MM.1S (cell line): ENCODE results near the gene TKFC.
A peak's percentile ranks its signal among the peaks of the same experiment; 100 is the strongest.

Source experiments
- DNase-seq: peaks from one replicate; pipeline ENCODE4 v3.0.0-alpha.2; 2015
- H2AFZ ChIP-seq: fragments of 300-600 bp; sonication (generic); 2 replicates; pipeline ENCODE4 v1.6.0; 2016; ENCODE audit warnings: antibody characterized with exemption, low read length
- H3F3A ChIP-seq: fragments of 300-600 bp; sonication (generic); 2 replicates; pipeline ENCODE4 v1.6.1; 2016; ENCODE audit warnings: mild to moderate bottlenecking, antibody characterized with exemption, low read length, moderate library complexity, mixed read lengths; ENCODE audit not compliant: insufficient read depth
- H3K27ac ChIP-seq: fragments of 300-600 bp; sonication (generic); 2 replicates; pipeline ENCODE4 v1.5.1; 2016; ENCODE audit warnings: mild to moderate bottlenecking, low read length
- H3K27me3 ChIP-seq: fragments of 300-600 bp; sonication (generic); replicated peaks from 2 replicates; pipeline ENCODE4 v1.6.0; 2016; ENCODE audit warnings: low read length; ENCODE audit not compliant: insufficient read depth
- H3K36me3 ChIP-seq: fragments of 300-600 bp; sonication (generic); replicated peaks from 2 replicates; pipeline ENCODE4 v1.6.1; 2016; ENCODE audit warnings: mild to moderate bottlenecking, low read length, mixed read lengths; ENCODE audit not compliant: insufficient read depth
- H3K4me1 ChIP-seq: fragments of 300-600 bp; sonication (generic); 2 replicates; pipeline ENCODE4 v1.6.1; 2016; ENCODE audit warnings: low read length, mixed read lengths
- H3K4me2 ChIP-seq: fragments of 300-600 bp; sonication (generic); 2 replicates; pipeline ENCODE4 v1.6.0; 2016; ENCODE audit warnings: low read depth, low read length
- H3K4me3 ChIP-seq: fragments of 300-600 bp; sonication (generic); 2 replicates; pipeline ENCODE4 v1.5.1; 2016; ENCODE audit warnings: low read length, mixed read lengths
- H3K79me2 ChIP-seq: fragments of 300-600 bp; sonication (generic); 2 replicates; pipeline ENCODE4 v1.6.1; 2016; ENCODE audit warnings: mixed run types, low read length, mixed read lengths
- H3K9ac ChIP-seq: fragments of 300-600 bp; sonication (generic); 2 replicates; pipeline ENCODE4 v1.6.1; 2016; ENCODE audit warnings: low read length, mixed read lengths
- H3K9me2 ChIP-seq: fragments of 300-600 bp; sonication (generic); replicated peaks from 2 replicates; pipeline ENCODE4 v1.6.1; 2016; ENCODE audit warnings: mild to moderate bottlenecking, low read length, mixed read lengths; ENCODE audit not compliant: insufficient read depth
- H3K9me3 ChIP-seq: fragments of 300-600 bp; sonication (generic); replicated peaks from 2 replicates; pipeline ENCODE4 v1.6.1; 2016; ENCODE audit warnings: mild to moderate bottlenecking, low read length, mixed read lengths; ENCODE audit not compliant: insufficient read depth
- H4K20me1 ChIP-seq: fragments of 300-600 bp; sonication (generic); 2 replicates; pipeline ENCODE4 v1.6.1; 2016; ENCODE audit warnings: mild to moderate bottlenecking, low read length, moderate library complexity, mixed read lengths; ENCODE audit not compliant: insufficient read depth
- CTCF ChIP-seq: fragments of 300-600 bp; sonication (generic); IDR thresholded peaks from 2 replicates; pipeline ENCODE4 v1.5.1; 2016; ENCODE audit warnings: antibody characterized with exemption, low read length, mixed read lengths
- EZH2 ChIP-seq: fragments of 300-600 bp; sonication (generic); optimal IDR thresholded peaks from 2 replicates; pipeline ENCODE3; 2017; ENCODE audit warnings: low read depth, mild to moderate bottlenecking, antibody characterized with exemption, low read length, mixed read lengths
- EZH2phosphoT487 ChIP-seq: fragments of 300-600 bp; sonication (generic); IDR thresholded peaks from 2 replicates; pipeline ENCODE4 v1.6.1; 2018; ENCODE audit warnings: antibody characterized with exemption, low read length

Gene TKFC

GRCh38 chr11:61294717-61295595 is 38.1 kb upstream of the TKFC start, which contains the start of gene VWCE:
VWCE (minus strand) TSS chr11:61295316; CDS start chr11:61295037, 279 bp downstream.
- Histone ChIP-seq H3K79me2 (no peaks in the 10 kb centered on the region), H3K27me3 (peaks cover 16% of the 10 kb centered on the region), H3K4me2 (peak within 1 kb of the TSS; percentile 96), H3K9me2 (no peaks in the 10 kb centered on the region), H3F3A (no peaks in the 10 kb centered on the region; the same call in 1 of the 2 replicates), H3K36me3 (no peaks in the 10 kb centered on the region), H4K20me1 (no peaks in the 10 kb centered on the region), H3K9ac (peak within 1 kb of the TSS; percentile 42; the same call in 1 of the 2 replicates), H3K27ac (no peak within 1 kb of the TSS), H3K9me3 (no peaks in the 10 kb centered on the region), H2AFZ (peak within 1 kb of the TSS; percentile 91), H3K4me3 (peak within 1 kb of the TSS; percentile 55), H3K4me1 (no peaks in the 10 kb centered on the region)
- DNase-seq: peak; percentile 76
- TF ChIP-seq CTCF (peak; percentile 25; the same call in 1 of the 2 replicates), EZH2phosphoT487 (no peak), EZH2 (no peak)

DNA sequence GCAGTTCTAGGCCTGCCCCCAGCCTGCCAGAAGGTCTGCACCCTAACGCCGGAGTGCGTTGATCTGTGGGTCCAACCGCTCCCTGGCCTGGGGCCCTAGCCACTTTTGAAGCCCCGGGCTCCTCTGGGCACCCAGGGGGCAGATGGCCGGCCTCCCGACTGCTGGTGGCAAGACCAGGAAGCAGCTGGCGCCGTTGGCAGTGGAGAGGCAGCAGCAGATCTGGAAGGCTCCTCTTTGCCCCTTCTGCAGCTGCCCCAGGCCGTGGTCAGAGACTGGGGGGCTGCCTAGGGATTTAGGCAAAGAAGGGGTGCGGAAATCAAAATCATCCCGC is 37.5 kb upstream of the TKFC start:
- Histone ChIP-seq H3K36me3 (no peaks in the 10 kb centered on the region), H4K20me1 (no peaks in the 10 kb centered on the region), H3K4me2 (peak overlapping the region; percentile 96; the same call in 1 of the 2 replicates), H3K9me3 (no peaks in the 10 kb centered on the region), H3K9me2 (no peaks in the 10 kb centered on the region), H3K4me1 (no peaks in the 10 kb centered on the region), H3K27me3 (peaks cover 16% of the 10 kb centered on the region), H3K79me2 (no peaks in the 10 kb centered on the region), H3F3A (no peaks in the 10 kb centered on the region; the same call in 1 of the 2 replicates), H3K27ac (no peak overlapping the region), H3K9ac (no peak overlapping the region), H2AFZ (no peak overlapping the region), H3K4me3 (no peak overlapping the region; the same call in 1 of the 2 replicates)
- DNase-seq: no peak
- TF ChIP-seq EZH2: no peak
- no peak for TF ChIP-seq CTCF
- TF ChIP-seq EZH2phosphoT487: no peak

DNA sequence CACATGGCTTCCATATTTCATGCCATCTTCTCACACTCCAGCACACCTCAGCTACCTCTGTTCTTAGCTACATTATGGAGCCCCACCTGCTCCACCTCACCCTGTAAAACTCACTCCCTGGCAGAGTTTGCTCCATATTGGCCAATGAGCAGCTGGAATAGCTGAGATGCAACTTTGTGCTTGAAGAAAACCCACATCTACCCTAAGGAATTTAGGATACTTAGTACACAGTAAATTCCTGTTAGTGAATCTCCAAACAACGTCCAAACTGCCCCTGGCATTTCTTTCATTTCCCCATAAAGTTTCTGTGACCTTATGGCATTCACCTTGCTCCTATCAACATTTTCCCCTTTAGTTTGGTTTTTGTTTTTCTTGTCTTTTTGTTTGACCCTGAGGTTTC is 35.7 kb upstream of the TKFC start:
- TF ChIP-seq EZH2phosphoT487 (no peak), EZH2 (no peak), CTCF (no peak)
- H3K9ac ChIP-seq: no peak overlapping the region
- no peaks in the 10 kb centered on the region; the same call in 1 of the 2 replicates for H3F3A ChIP-seq
- no peaks in the 10 kb centered on the region for H3K9me3 ChIP-seq
- no peaks in the 10 kb centered on the region for H3K9me2 ChIP-seq
- no peaks in the 10 kb centered on the region for H3K79me2 ChIP-seq
- peaks cover 6% of the 10 kb centered on the region; the same call in 1 of the 2 replicates for H3K36me3 ChIP-seq
- peaks cover 10% of the 10 kb centered on the region for H3K27me3 ChIP-seq
- H4K20me1 ChIP-seq: no peaks in the 10 kb centered on the region
- H3K4me3 ChIP-seq: no peak overlapping the region
- H2AFZ ChIP-seq: no peak overlapping the region
- H3K4me2 ChIP-seq: no peak overlapping the region
- H3K4me1 ChIP-seq: no peaks in the 10 kb centered on the region
- no peak overlapping the region for H3K27ac ChIP-seq
- no peak for DNase-seq
